ENCODE data around the gene SFRP5. TPM values are rescaled to one million over a fixed set of nuclear protein-coding genes. Genes with fewer than 3 reads are reported as not detected.

The SFRP5 gene
- total and polyA plus RNA-seq, 2 donors (not counting 3 experiments of a cell fraction or from before 2014, with no cell fraction given): not detected

- Histone ChIP-seq H3K9me1 (replicated peaks; ENCODE audit: control insufficient read depth, extremely low read depth, insufficient read depth, low read length) (no peaks in the 10 kb centered on the region), H2AFZ (ENCODE audit: low read depth, low read length) (no peak overlapping the region), H3K4me2 (ENCODE audit: insufficient read depth, low read length) (no peak overlapping the region), H3K27ac (ENCODE audit: insufficient read depth, low read depth, low read length) (no peak overlapping the region), H3K4me3 (replicated peaks in 1 of 3; ENCODE audit: insufficient read depth in 1 of 3, low read depth in 1 of 3, low read length in 3 of 3) (no peak overlapping the region), H4K20me1 (replicated peaks; ENCODE audit: control insufficient read depth, extremely low read depth, insufficient read depth, low read length) (no peaks in the 10 kb centered on the region), H3K36me3 (ENCODE audit: control insufficient read depth in 2 of 2, extremely low read depth in 1 of 2, insufficient read depth in 2 of 2, low read length in 2 of 2) (no peaks in the 10 kb centered on the region), H3K79me2 (ENCODE audit: control insufficient read depth, insufficient read depth, low read length) (no peaks in the 10 kb centered on the region), H3K9ac (replicated peaks; ENCODE audit: extremely low read depth, insufficient read depth, low read length) (no peak overlapping the region), H3K27me3 (ENCODE audit: control insufficient read depth in 2 of 2, insufficient read depth in 2 of 2, low read length in 2 of 2) (no peaks in the 10 kb centered on the region), H3K4me1 (ENCODE audit: control insufficient read depth, extremely low read depth, insufficient read depth, low read length) (no peaks in the 10 kb centered on the region), H3K9me3 (replicated peaks; ENCODE audit: control insufficient read depth, insufficient read depth, low read length) (no peaks in the 10 kb centered on the region)
- CTCF ChIA-PET: interaction anchor here (1.2 kb wide), 1 partner anchor 21 kb away, joined by 3 read pairs; no protein-coding TSS in a partner anchor
- TF ChIP-seq GATA2 (IDR thresholded peaks at IDR 0.05; ENCODE audit: insufficient read depth, insufficient read length, low read depth, low read length) (no peak), FOS (IDR thresholded peaks at IDR 0.05; ENCODE audit: borderline replicate concordance, insufficient read depth, low read length) (no peak), MYC (IDR thresholded peaks at IDR 0.05; ENCODE audit: low read depth, low read length) (no peak), CTCF (IDR thresholded peaks at IDR 0.05; ENCODE audit: extremely low read depth in 1 of 2, insufficient read depth in 1 of 2, low read depth in 1 of 2, low read length in 2 of 2) (no peak), JUN (IDR thresholded peaks at IDR 0.05; ENCODE audit: borderline replicate concordance, insufficient read depth, insufficient read length, low read depth) (no peak), EZH2 (IDR thresholded peaks at IDR 0.05; ENCODE audit: borderline replicate concordance, low read depth, low read length, severe bottlenecking) (no peak), POLR2A (IDR thresholded peaks at IDR 0.05; ENCODE audit: low read depth, low read length) (no peak), POLR2AphosphoS5 (IDR thresholded peaks at IDR 0.05; ENCODE audit: insufficient read depth, low read depth, low read length) (no peak)
- TF ChIP-seq, protein P1, sequence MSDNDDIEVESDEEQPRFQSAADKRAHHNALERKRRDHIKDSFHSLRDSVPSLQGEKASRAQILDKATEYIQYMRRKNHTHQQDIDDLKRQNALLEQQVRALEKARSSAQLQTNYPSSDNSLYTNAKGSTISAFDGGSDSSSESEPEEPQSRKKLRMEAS (IDR thresholded peaks at IDR 0.05; ENCODE audit: insufficient read depth, insufficient read length): no peak
- POLR2A ChIA-PET: no interaction called here
- no peak for FAIRE-seq
- DNase-seq (ENCODE audit: low read depth, low spot score): no peak
- BruUV-seq (replicated peaks): no TSS peak
- dilution Hi-C loops (cut with MboI; ENCODE audit: extremely low pct_ligation_motif_present, low sequenced_read_pairs): no loop called here
- intact Hi-C loops (cut with micrococcal nuclease): no loop called here
Observed at GRCh38 chr10:97812696-97813095, 40.9 kb upstream of the SFRP5 start.

Measured in endothelial cell of umbilical vein (primary cell).